Suppressor macrophage treated with lipopolysaccharide for 4 hours (primary cell): ENCODE data around the gene ETV7.
A peak's percentile ranks its signal among the peaks of the same experiment; 100 is the strongest.
"Not testable (repeated sequence)": the region's sequence is repeated elsewhere in the genome, so short reads cannot be mapped to it uniquely, and the experiment has no call there.

ENCODE experiments used
- DNase-seq: peaks from one replicate; pipeline ENCODE4 v3.0.0-alpha.2; 2020

The ETV7 gene

GRCh38 chr6:36387440-36388303, at the start of gene ETV7:
Gene ETV7 (minus strand): TSS chr6:36387669. CDS start chr6:36387541, 128 bp downstream.
- DNase-seq = peak; percentile 94

DNA sequence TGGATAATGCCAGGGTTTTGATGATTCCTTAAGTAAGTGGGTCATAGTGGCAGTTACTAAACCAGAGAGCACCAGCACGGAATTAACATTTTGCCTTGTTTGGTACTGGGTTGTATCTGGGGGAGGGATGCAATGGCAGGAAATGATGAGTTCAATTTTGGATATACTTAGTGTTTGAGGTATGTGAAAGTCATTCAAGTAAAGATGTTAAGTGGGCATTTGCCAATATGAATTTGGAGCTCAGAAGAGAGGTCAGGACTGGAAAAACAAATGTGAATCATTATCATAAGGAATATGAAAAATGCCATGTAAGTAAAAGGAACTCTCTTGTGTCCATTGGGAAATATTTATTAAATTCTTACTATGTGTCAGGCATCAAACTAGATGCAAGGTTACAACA, 49.0 kb upstream of the ETV7 start:
- DNase-seq = no peak

GRCh38 chr6:36432151-36432671, 44.7 kb upstream of the ETV7 start:
- no peak for DNase-seq

DNA sequence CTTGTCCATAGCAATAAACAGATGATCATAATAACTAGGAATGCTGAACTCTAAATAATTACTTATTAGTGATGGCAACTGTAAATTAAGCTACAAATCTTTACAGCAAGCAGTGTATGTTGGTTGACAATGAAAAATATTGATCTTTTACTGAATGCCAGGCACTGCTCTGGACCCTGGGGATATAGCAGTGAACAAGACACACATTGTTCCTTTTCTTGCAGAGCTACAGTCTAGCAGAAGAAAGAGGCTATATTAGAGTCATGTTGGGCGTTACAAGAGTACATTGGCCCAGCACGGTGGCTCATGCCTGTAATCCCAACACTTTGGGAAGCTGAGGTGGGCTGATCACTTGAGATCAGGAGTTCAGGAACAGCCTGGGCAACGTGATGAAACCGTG, 43.7 kb upstream of the ETV7 start:
- DNase-seq = no peak

DNA sequence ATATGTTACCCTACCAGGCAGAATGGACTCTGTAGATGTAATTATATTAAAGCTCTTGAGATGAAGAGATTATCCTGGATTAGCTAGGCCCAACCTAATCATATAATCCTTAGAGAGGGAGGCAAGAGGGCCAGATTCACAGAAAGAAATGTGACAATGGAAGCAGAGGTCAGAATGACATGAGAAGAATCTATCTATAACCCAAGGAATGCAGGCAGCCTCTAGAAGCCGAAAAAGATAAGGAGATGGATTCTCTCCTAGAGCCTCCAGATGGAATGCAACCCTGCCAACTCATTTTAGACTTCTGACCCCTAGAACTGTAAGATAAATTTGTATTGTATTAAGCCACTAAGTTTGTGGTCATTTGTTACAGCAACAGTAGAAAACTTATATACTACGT, 42.9 kb upstream of the ETV7 start:
- no peak for DNase-seq

DNA sequence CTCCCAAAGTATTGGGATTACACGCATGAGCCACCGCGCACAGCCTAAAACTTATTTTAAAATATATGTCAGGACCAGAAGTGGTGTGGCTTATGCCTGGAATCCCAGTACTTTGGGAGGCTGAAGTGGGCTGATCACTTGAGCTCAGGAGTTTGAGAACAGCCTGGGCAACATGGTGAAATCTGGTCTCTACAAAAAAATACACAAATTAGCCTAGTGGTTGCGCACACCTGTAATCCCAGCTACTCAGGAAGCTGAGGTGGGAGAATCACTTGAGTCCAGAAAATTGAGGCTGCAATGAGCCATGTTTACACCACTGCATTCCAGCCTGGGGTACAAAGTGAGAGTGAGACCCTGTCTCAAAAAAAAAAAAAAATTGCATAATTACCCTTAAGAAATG, 41.4 kb upstream of the ETV7 start:
- no peak for DNase-seq

DNA sequence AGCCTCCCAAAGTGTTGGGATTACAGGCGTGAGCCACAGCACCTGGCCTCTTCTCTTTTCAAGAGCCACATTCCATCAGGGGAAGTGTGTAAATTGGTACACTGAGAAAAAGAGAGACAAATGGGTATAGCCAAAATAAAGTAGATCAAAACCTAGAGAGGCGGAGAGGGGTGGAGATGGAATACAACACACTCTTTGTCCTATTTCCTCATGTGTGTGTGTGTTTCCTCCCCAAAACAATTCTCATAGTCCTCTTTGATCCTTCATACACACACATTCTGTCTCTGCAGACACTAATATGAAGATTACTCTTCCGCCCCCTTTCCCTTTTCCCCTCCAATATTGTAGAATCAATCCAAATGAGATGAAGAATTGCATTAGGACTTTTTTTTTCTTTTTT, 39.2 kb upstream of the ETV7 start:
- DNase-seq = no peak

GRCh38 chr6:36423101-36423824, 35.8 kb upstream of the ETV7 start:
- peak; percentile 99 for DNase-seq

- DNase-seq = no peak
These were observed 35.2 kb upstream of the ETV7 start for GRCh38 chr6:36422714-36423100.

- peak; percentile 28 for DNase-seq
These were observed 31.8 kb upstream of the ETV7 start for GRCh38 chr6:36419310-36419709.

DNA sequence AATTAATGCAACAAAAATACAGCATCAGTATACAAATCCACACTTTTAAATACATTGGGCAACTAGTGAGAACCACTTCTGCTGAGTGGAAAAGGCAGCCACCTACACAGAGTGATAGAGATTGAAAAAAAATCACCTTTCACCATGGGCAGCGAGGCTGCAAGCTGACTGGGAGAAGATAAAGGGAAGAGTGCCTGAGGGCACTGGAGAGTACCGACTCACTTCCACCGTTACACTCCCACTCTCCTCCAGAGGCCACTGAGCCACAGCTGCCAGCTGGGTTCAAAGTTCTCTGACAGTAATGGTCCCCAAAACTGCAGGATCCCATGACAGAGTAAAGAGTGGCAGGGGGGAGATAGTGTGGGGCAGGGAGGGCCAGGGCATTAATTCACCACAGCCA, 31.1 kb upstream of the ETV7 start:
- DNase-seq = no peak

GRCh38 chr6:36414481-36414880, 27.0 kb upstream of the ETV7 start:
- DNase-seq = no peak

GRCh38 chr6:36413489-36414480, 26.3 kb upstream of the ETV7 start:
- peak; percentile 14 for DNase-seq

- DNase-seq = not testable (repeated sequence)
These were observed 22.2 kb upstream of the ETV7 start for GRCh38 chr6:36409718-36410117.

GRCh38 chr6:36404164-36404563, 16.7 kb upstream of the ETV7 start:
- DNase-seq = no peak

GRCh38 chr6:36402481-36402880, 15.0 kb upstream of the ETV7 start:
- no peak for DNase-seq

- DNase-seq = no peak
These were observed 12.5 kb upstream of the ETV7 start for GRCh38 chr6:36399970-36400369.

DNA sequence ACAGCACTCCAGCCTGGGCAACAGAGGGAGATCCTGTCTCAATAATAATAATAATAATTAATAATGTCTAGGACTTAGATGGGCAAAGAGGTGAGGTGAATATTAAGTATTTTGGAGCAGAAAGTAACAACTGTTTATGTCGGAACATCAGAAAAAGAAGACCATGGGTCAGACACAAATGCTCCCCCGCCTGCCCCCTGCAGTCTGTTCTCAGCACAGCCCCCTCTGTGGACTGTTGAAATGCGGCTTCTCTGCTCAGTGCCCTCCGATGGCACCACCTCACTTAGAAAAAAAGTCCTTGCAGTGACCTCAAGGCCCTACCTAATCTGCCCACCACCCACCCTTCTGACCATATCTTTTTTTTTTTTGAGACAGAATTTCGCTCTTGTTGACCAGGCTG, 5.2 kb upstream of the ETV7 start:
- no peak for DNase-seq

- no peak for DNase-seq
These were observed 1.9 kb upstream of the ETV7 start for GRCh38 chr6:36389353-36389752.

GRCh38 chr6:36386495-36387439, 702 bp downstream of the ETV7 start:
- DNase-seq = peak; percentile 79

GRCh38 chr6:36384095-36384494, 3.4 kb downstream of the ETV7 start:
- no peak for DNase-seq

- DNase-seq = no peak
These were observed 3.9 kb downstream of the ETV7 start for GRCh38 chr6:36383606-36384005.
